Subcutaneous preadipocyte (primary cell): ENCODE results near the gene HSPA8. TPM values are rescaled to one million over a fixed set of nuclear protein-coding genes. Genes with fewer than 3 reads are reported as not detected.

ENCODE experiments used
- small RNA-seq: library from RNA; depleted of rRNA; stranded (forward); fragments of <200 nt; gene quantifications from one replicate; pipeline ENCODE3, GENCODE V24; 2012
- total RNA-seq: library from RNA; depleted of rRNA; stranded (reverse); fragments of >200 nt; gene quantifications from 2 replicates; pipeline ENCODE4 v1.2.3, GENCODE V29; 2012

Gene HSPA8
- 2,197 and 3,740 TPM in 2 replicates for total RNA-seq

GRCh38 chr11:123061403-123062157, at the start of gene HSPA8:
Gene HSPA8, minus strand, starts transcription at chr11:123062136. Its CDS starts 812 bp downstream, at chr11:123061324.

Small RNA genes within 50 kb of the gene (small RNA-seq; reads per million reads assigned to genes)
- gene RPL31P47: not detected
- not detected for gene SNORD14C
- not detected for gene SNORD14D
- 348 reads per million, percentile 99 among the genes with 10 or more reads in this experiment for gene SNORD14E

Other genes with a start within 250 kb of the HSPA8 start
- gene CRTAM, start 223.6 kb downstream of the HSPA8 start, total RNA-seq: not detected in 2 replicates
- 0.39 and 0.73 TPM in 2 replicates for gene JHY, start 179.4 kb downstream of the HSPA8 start, total RNA-seq
- not detected in 2 replicates for gene BSX, start 80.3 kb downstream of the HSPA8 start, total RNA-seq
- 162 and 189 TPM in 2 replicates for gene CLMP, start 133.1 kb upstream of the HSPA8 start, total RNA-seq